ENCODE measurements around the gene KIF22. TPM values are rescaled to one million over a fixed set of nuclear protein-coding genes. Genes with fewer than 3 reads are reported as not detected.

The KIF22 gene
- total RNA-seq, 1 experiment from 2014 or later: 134 TPM

GRCh38 chr16:29843931-29844330 lies 53.4 kb downstream of the KIF22 start:
- CTCF ChIA-PET: no interaction called here
- H3K9me3 Mint-ChIP-seq (ENCODE audit: low read depth, unreplicated experiment): no peaks in the 10 kb centered on the region
- intact Hi-C loops (cut with micrococcal nuclease; ENCODE audit: unreplicated experiment): no loop called here
- no peak for DNase-seq
- no peak for TF ChIP-seq CTCF (IDR thresholded peaks at IDR 0.05; ENCODE audit: unreplicated experiment)
- no peak overlapping the region for H3K4me3 Mint-ChIP-seq (ENCODE audit: low read depth, unreplicated experiment)
- no peaks in the 10 kb centered on the region for H3K27me3 Mint-ChIP-seq (ENCODE audit: unreplicated experiment)
- peaks cover 72% of the 10 kb centered on the region for H3K36me3 Mint-ChIP-seq (ENCODE audit: insufficient read depth, unreplicated experiment)
- no peak overlapping the region for H3K27ac Mint-ChIP-seq (ENCODE audit: unreplicated experiment)
- BruUV-seq (replicated peaks): no TSS peak
- no peaks in the 10 kb centered on the region for H3K4me1 Mint-ChIP-seq (ENCODE audit: low read depth, unreplicated experiment)

GRCh38 chr16:29844575-29845331 lies 54.2 kb downstream of the KIF22 start:
- intact Hi-C loops (cut with micrococcal nuclease; ENCODE audit: unreplicated experiment): no loop called here
- H3K9me3 Mint-ChIP-seq (ENCODE audit: low read depth, unreplicated experiment): no peaks in the 10 kb centered on the region
- no peak for DNase-seq
- BruUV-seq (replicated peaks): no TSS peak
- no peaks in the 10 kb centered on the region for H3K4me1 Mint-ChIP-seq (ENCODE audit: low read depth, unreplicated experiment)
- CTCF ChIA-PET: interaction anchor here (0.6 to 0.7 kb wide), 2 partner anchors 9 to 509 kb away, joined by 3 to 4 read pairs; no protein-coding TSS in a partner anchor
- no peak overlapping the region for H3K4me3 Mint-ChIP-seq (ENCODE audit: low read depth, unreplicated experiment)
- H3K27ac Mint-ChIP-seq (ENCODE audit: unreplicated experiment): no peak overlapping the region
- TF ChIP-seq CTCF (IDR thresholded peaks at IDR 0.05; ENCODE audit: unreplicated experiment): no peak
- peaks cover 64% of the 10 kb centered on the region for H3K36me3 Mint-ChIP-seq (ENCODE audit: insufficient read depth, unreplicated experiment)
- H3K27me3 Mint-ChIP-seq (ENCODE audit: unreplicated experiment): no peaks in the 10 kb centered on the region

- no peak for DNase-seq
- H3K27ac Mint-ChIP-seq (ENCODE audit: unreplicated experiment): no peak overlapping the region
- no peak for TF ChIP-seq CTCF (IDR thresholded peaks at IDR 0.05; ENCODE audit: unreplicated experiment)
- no TSS peak for BruUV-seq (replicated peaks)
- H3K9me3 Mint-ChIP-seq (ENCODE audit: low read depth, unreplicated experiment): no peaks in the 10 kb centered on the region
- no peaks in the 10 kb centered on the region for H3K27me3 Mint-ChIP-seq (ENCODE audit: unreplicated experiment)
- CTCF ChIA-PET: interaction anchor here (0.7 kb wide), 1 partner anchor 508 kb away, joined by 3 read pairs; no protein-coding TSS in a partner anchor
- no peaks in the 10 kb centered on the region for H3K4me1 Mint-ChIP-seq (ENCODE audit: low read depth, unreplicated experiment)
- H3K4me3 Mint-ChIP-seq (ENCODE audit: low read depth, unreplicated experiment): no peak overlapping the region
- H3K36me3 Mint-ChIP-seq (ENCODE audit: insufficient read depth, unreplicated experiment): peaks cover 63% of the 10 kb centered on the region
- intact Hi-C loops (cut with micrococcal nuclease; ENCODE audit: unreplicated experiment): no loop called here
These were observed 55.1 kb downstream of the KIF22 start for GRCh38 chr16:29845656-29846055.

GRCh38 chr16:29848420-29849297 lies 58.1 kb downstream of the KIF22 start:
- H3K4me1 Mint-ChIP-seq (ENCODE audit: low read depth, unreplicated experiment): no peaks in the 10 kb centered on the region
- H3K36me3 Mint-ChIP-seq (ENCODE audit: insufficient read depth, unreplicated experiment): peaks cover 56% of the 10 kb centered on the region
- H3K27me3 Mint-ChIP-seq (ENCODE audit: unreplicated experiment): no peaks in the 10 kb centered on the region
- no peaks in the 10 kb centered on the region for H3K9me3 Mint-ChIP-seq (ENCODE audit: low read depth, unreplicated experiment)
- no peak overlapping the region for H3K4me3 Mint-ChIP-seq (ENCODE audit: low read depth, unreplicated experiment)
- CTCF ChIA-PET: interaction anchor here (0.6 to 2.6 kb wide), 28 partner anchors 8 to 183 kb away, joined by 3 to 30 read pairs (median 4); partner anchors contain the start of genes ASPHD1, HIRIP3, KIF22 and MVP
- BruUV-seq (replicated peaks): no TSS peak
- TF ChIP-seq CTCF (IDR thresholded peaks at IDR 0.05; ENCODE audit: unreplicated experiment): peak; percentile 90
- peak; percentile 85 for DNase-seq
- intact Hi-C loops (cut with micrococcal nuclease; ENCODE audit: unreplicated experiment): loop anchor here (1.0 to 2.0 kb wide), 2 partner anchors 28 to 148 kb away; partner anchors contain the start of gene MVP
- peak overlapping the region; percentile 65 for H3K27ac Mint-ChIP-seq (ENCODE audit: unreplicated experiment)

Measured in Calu3 (cell line).